Astrocyte (in vitro differentiated cells and primary cell): ENCODE data around the gene VWA8.

ENCODE experiments used
- CTCF ChIP-seq: IDR thresholded peaks from 2 replicates; pipeline ENCODE4 v1.5.1; 2011; ENCODE audit warnings: low read depth, mild to moderate bottlenecking, inconsistent platforms, low read length, moderate library complexity; ENCODE audit not compliant: insufficient read depth
- EZH2 ChIP-seq: IDR thresholded peaks from 2 replicates; pipeline ENCODE4 v1.6.1; 2012; ENCODE audit warnings: mild to moderate bottlenecking, low read length, inconsistent platforms; ENCODE audit not compliant: insufficient read depth

- TF ChIP-seq CTCF (no peak), EZH2 (no peak)
Measured at GRCh38 chr13:41624041-41624440, 336.9 kb downstream of the VWA8 start.
